Measurements from ENCODE around the gene PTP4A2. TPM values are rescaled to one million over a fixed set of nuclear protein-coding genes. Genes with fewer than 3 reads are reported as not detected.
A peak's percentile ranks its signal among the peaks of the same experiment; 100 is the strongest.

Gene PTP4A2
- total and polyA plus RNA-seq, 2 of the 13 experiments (the other 11 are each of a cell fraction or from before 2014, with no cell fraction given), result 173 to 225 TPM

GRCh38 chr1:31938184-31938975 lies at the start of gene PTP4A2 (continued):
- TF ChIP-seq, protein P1, sequence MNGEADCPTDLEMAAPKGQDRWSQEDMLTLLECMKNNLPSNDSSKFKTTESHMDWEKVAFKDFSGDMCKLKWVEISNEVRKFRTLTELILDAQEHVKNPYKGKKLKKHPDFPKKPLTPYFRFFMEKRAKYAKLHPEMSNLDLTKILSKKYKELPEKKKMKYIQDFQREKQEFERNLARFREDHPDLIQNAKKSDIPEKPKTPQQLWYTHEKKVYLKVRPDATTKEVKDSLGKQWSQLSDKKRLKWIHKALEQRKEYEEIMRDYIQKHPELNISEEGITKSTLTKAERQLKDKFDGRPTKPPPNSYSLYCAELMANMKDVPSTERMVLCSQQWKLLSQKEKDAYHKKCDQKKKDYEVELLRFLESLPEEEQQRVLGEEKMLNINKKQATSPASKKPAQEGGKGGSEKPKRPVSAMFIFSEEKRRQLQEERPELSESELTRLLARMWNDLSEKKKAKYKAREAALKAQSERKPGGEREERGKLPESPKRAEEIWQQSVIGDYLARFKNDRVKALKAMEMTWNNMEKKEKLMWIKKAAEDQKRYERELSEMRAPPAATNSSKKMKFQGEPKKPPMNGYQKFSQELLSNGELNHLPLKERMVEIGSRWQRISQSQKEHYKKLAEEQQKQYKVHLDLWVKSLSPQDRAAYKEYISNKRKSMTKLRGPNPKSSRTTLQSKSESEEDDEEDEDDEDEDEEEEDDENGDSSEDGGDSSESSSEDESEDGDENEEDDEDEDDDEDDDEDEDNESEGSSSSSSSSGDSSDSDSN (CRISPR knock-in tag; IDR thresholded peaks at IDR 0.05), result peak; percentile 57
- TF ChIP-seq GZF1 (CRISPR knock-in tag; IDR thresholded peaks at IDR 0.05) (peak; percentile 75), CENPT (CRISPR knock-in tag; IDR thresholded peaks at IDR 0.05; ENCODE audit: low read depth) (peak; percentile 100), ZKSCAN1 (IDR thresholded peaks at IDR 0.05; ENCODE audit: low read length) (no peak), MED8 (CRISPR knock-in tag; IDR thresholded peaks at IDR 0.05; ENCODE audit: insufficient replicate concordance) (peak; percentile 92), ZNF460 (CRISPR knock-in tag; IDR thresholded peaks at IDR 0.05; ENCODE audit: borderline replicate concordance) (no peak; the same call in 1 of the 2 replicates), ZNF468 (CRISPR knock-in tag; IDR thresholded peaks at IDR 0.05) (peak; percentile 96), TRAFD1 (CRISPR knock-in tag; IDR thresholded peaks at IDR 0.05; ENCODE audit: borderline replicate concordance) (peak; percentile 77; the same call in 1 of the 2 replicates), ZFAT (CRISPR knock-in tag; conservative IDR thresholded peaks at IDR 0.05) (no peak), U2AF2 (IDR thresholded peaks at IDR 0.05; ENCODE audit: low read depth, low read length) (no peak), SMYD3 (CRISPR knock-in tag; IDR thresholded peaks at IDR 0.05) (peak; percentile 77; the same call in 1 of the 2 replicates), GATA4 (IDR thresholded peaks at IDR 0.05; ENCODE audit: borderline replicate concordance, low read depth) (no peak), MATR3 (CRISPR knock-in tag; IDR thresholded peaks at IDR 0.05) (no peak), STAG1 (CRISPR knock-in tag; IDR thresholded peaks at IDR 0.05) (no peak), MAFK (conservative IDR thresholded peaks at IDR 0.05 in 1 of 2, IDR thresholded peaks at IDR 0.05 in 1 of 2; ENCODE audit: low read length in 2 of 2) (no peak), ZNF768 (CRISPR knock-in tag; IDR thresholded peaks at IDR 0.05) (peak; percentile 87; the same call in 1 of the 2 replicates), ZBTB44 (CRISPR knock-in tag; IDR thresholded peaks at IDR 0.05) (peak; percentile 96), ATF2 (CRISPR knock-in tag; IDR thresholded peaks at IDR 0.05) (peak; percentile 85; the same call in 1 of the 2 replicates), BORCS8-MEF2B (CRISPR knock-in tag; IDR thresholded peaks at IDR 0.05) (peak; percentile 99), KLF11 (CRISPR knock-in tag; IDR thresholded peaks at IDR 0.05) (peak; percentile 92)
- TF ChIP-seq, protein P2, sequence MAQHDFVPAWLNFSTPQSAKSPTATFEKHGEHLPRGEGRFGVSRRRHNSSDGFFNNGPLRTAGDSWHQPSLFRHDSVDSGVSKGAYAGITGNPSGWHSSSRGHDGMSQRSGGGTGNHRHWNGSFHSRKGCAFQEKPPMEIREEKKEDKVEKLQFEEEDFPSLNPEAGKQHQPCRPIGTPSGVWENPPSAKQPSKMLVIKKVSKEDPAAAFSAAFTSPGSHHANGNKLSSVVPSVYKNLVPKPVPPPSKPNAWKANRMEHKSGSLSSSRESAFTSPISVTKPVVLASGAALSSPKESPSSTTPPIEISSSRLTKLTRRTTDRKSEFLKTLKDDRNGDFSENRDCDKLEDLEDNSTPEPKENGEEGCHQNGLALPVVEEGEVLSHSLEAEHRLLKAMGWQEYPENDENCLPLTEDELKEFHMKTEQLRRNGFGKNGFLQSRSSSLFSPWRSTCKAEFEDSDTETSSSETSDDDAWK (CRISPR knock-in tag; IDR thresholded peaks at IDR 0.05), result no peak

All from HepG2 (cell line).